ENCODE results near the gene CCND3. TPM values are rescaled to one million over a fixed set of nuclear protein-coding genes. Genes with fewer than 3 reads are reported as not detected.

The CCND3 gene
- total and polyA plus RNA-seq, 2 of the 8 experiments (the other 6 are each of a cell fraction or from before 2014, with no cell fraction given): 30.6 to 32.9 TPM

- Histone ChIP-seq H2BK12ac (ENCODE audit: low read depth, low read length) (peak overlapping the region; percentile 41; the same call in 1 of the 2 replicates), H3K9me3 (ENCODE audit: insufficient read depth in 2 of 2, low read depth in 1 of 2, low read length in 1 of 2) (no peaks in the 10 kb centered on the region), H3K36me3 (ENCODE audit: control insufficient read depth in 2 of 4, insufficient read depth in 4 of 4, low read length in 3 of 4) (peaks cover 4 to 21% (median 13%) of the 10 kb centered on the region in 4 experiments; a peak in 7 of 8 replicates), H4K91ac (replicated peaks; ENCODE audit: insufficient read length, low read length) (no peak overlapping the region), H2BK5ac (ENCODE audit: low read depth, low read length) (peak overlapping the region; percentile 82), H3K23me2 (ENCODE audit: low read depth, low read length) (peaks cover 8% of the 10 kb centered on the region; the same call in 1 of the 2 replicates), H3K14ac (ENCODE audit: insufficient read length) (no peak overlapping the region), H2BK20ac (ENCODE audit: low read length) (no peak overlapping the region), H3K23ac (ENCODE audit: insufficient read length) (no peak overlapping the region), H4K5ac (ENCODE audit: insufficient read length, low read depth, low read length) (peak overlapping the region; percentile 68), H3K79me1 (ENCODE audit: low read depth, low read length) (peaks cover 14% of the 10 kb centered on the region), H4K8ac (ENCODE audit: extremely low read depth, insufficient read depth, low read length) (peak overlapping the region; percentile 99; the same call in 1 of the 2 replicates), H3K27me3 (replicated peaks in 1 of 4; ENCODE audit: control insufficient read depth in 3 of 4, extremely low read depth in 1 of 4, insufficient read depth in 3 of 4, low read length in 3 of 4) (no peaks in the 10 kb centered on the region), H3K27ac (ENCODE audit: low read depth, low read length) (peak overlapping the region; percentile 98), H3K18ac (ENCODE audit: extremely low read depth, low read length) (peak overlapping the region; percentile 60; the same call in 1 of the 2 replicates), H3K4ac (replicated peaks; ENCODE audit: insufficient read length, low read depth, low read length) (no peak overlapping the region), H3K79me2 (ENCODE audit: control insufficient read depth in 1 of 2, insufficient read depth in 2 of 2, low read length in 2 of 2) (peaks cover 36 to 59% of the 10 kb centered on the region in 2 experiments), H3K4me1 (replicated peaks in 1 of 4; ENCODE audit: control insufficient read depth in 3 of 4, insufficient read depth in 4 of 4, low read length in 3 of 4) (peaks cover 1 to 11% (median 4%) of the 10 kb centered on the region in 4 experiments; a peak in 3 of 7 replicates), H2BK120ac (replicated peaks; ENCODE audit: low read depth, low read length) (no peak overlapping the region), H4K20me1 (replicated peaks in 1 of 2; ENCODE audit: control insufficient read depth in 1 of 2, insufficient read depth in 2 of 2, low read length in 2 of 2) (peaks cover 11% of the 10 kb centered on the region in 2 experiments), H3K4me2 (ENCODE audit: insufficient read depth in 1 of 2, low read depth in 2 of 2, low read length in 2 of 2) (peak overlapping the region; percentile 94 to 96), H2BK15ac (ENCODE audit: low read length) (no peak overlapping the region), H3K56ac (replicated peaks; ENCODE audit: insufficient read length, low read depth, low read length) (no peak overlapping the region), H3K4me3 (ENCODE audit: extremely low read depth in 1 of 4, insufficient read depth in 2 of 4, low read depth in 3 of 4, low read length in 4 of 4) (peak overlapping the region; percentile 79 to 98 (median 87)), H2AK5ac (ENCODE audit: low read depth, low read length) (peak overlapping the region; percentile 18), H2AFZ (ENCODE audit: low read length) (no peak overlapping the region), H3K9ac (replicated peaks in 1 of 4; ENCODE audit: extremely low read depth in 1 of 4, low read depth in 3 of 4, low read length in 3 of 4) (peak overlapping the region; percentile 88 to 95 (median 94))
- FAIRE-seq (no peak), DNase-seq (ENCODE audit: low read depth in 1 of 2, low spot score in 2 of 2) (no peak)
- 0% methylated on average over 14 of the region's 20 CpGs; no CpG with 5 or more reads in 1 of the 2 experiments for WGBS, 2 experiments (ENCODE audit: extremely low coverage in 1 of 2, insufficient coverage in 1 of 2, insufficient read length in 1 of 2, insufficient replicate concordance in 2 of 2, low coverage in 1 of 2, low lambda C conversion rate in 2 of 2, missing lambda C conversion rate in 1 of 2)
- POLR2A ChIA-PET (ENCODE audit: partially characterized antibody): interaction anchor here (0.7 to 12.2 kb wide), 27 partner anchors 9 to 725 kb away, joined by 3 to 235 read pairs (median 5); partner anchors contain the start of genes CCND3, MRPS10, TAF8 and TOMM6
- TF ChIP-seq BCL11A (IDR thresholded peaks at IDR 0.05; ENCODE audit: low read depth in 2 of 2, low read length in 2 of 2): no peak
- peak; percentile 4; the same call in 1 of the 2 replicates for TF ChIP-seq E2F6 (IDR thresholded peaks at IDR 0.05)
- peak; percentile 35 for TF ChIP-seq ASH2L (IDR thresholded peaks at IDR 0.05; ENCODE audit: low read length)
- peak in 1 of 2 experiments; percentile 3; a peak in 1 of 4 replicates for TF ChIP-seq HDAC2 (IDR thresholded peaks at IDR 0.05; ENCODE audit: borderline replicate concordance in 1 of 2, low read depth in 2 of 2, low read length in 2 of 2)
- TF ChIP-seq CHD1 (IDR thresholded peaks at IDR 0.05; ENCODE audit: low read depth, low read length): no peak
- no peak for TF ChIP-seq CHD2 (IDR thresholded peaks at IDR 0.05; ENCODE audit: low read length)
- CTCF ChIA-PET (ENCODE audit: partially characterized antibody): interaction anchor here (0.8 to 11.4 kb wide), 24 partner anchors 8 to 179 kb away, joined by 3 to 166 read pairs (median 5); partner anchors contain the start of genes CCND3 and TOMM6
Observed at GRCh38 chr6:41921712-41921998, 20.0 kb downstream of the CCND3 start.

Data from H1 (cell line).